Upper lobe of left lung (tissue), 4 donors: ENCODE data around the gene FBLN2.

Source experiments
- CTCF ChIP-seq, 6 experiments: fragments of 450-650 bp in 4 of 6; fragments of 200-600 bp in 2 of 6; sonication (generic) in 2 of 6; IDR thresholded peaks; one replicate each; pipeline ENCODE4 v1.5.1; 2016 to 2019; ENCODE audit warnings: antibody characterized with exemption in 6 of 6
- POLR2A ChIP-seq, 4 donors: fragments of 450-650 bp; IDR thresholded peaks; one replicate each; pipeline ENCODE4 v1.5.1; 2016 to 2017; ENCODE audit warnings: antibody characterized with exemption in 4 of 4, mild to moderate bottlenecking in 2 of 4
- POLR2AphosphoS5 ChIP-seq, 2 donors: sonication (generic); formaldehyde crosslinking; IDR thresholded peaks; one replicate each; pipeline ENCODE4 v1.5.1; 2017; ENCODE audit warnings: antibody characterized with exemption in 2 of 2

GRCh38 chr3:13530241-13531009 lies 18.5 kb upstream of the FBLN2 start:
- TF ChIP-seq POLR2AphosphoS5 (IDR thresholded peaks at IDR 0.05) (no peak), CTCF (IDR thresholded peaks at IDR 0.05) (no peak), POLR2A (IDR thresholded peaks at IDR 0.05) (no peak)
